NT2/D1 (cell line): ENCODE measurements around the gene PLCB1.

Experiments
- DNase-seq: peaks from one replicate; pipeline ENCODE4 v3.0.0-alpha.2; 2011; ENCODE audit warnings: low read depth, low spot score
- H3K27me3 ChIP-seq: 2 replicates; pipeline ENCODE4 v1.6.0; 2011; ENCODE audit warnings: mild to moderate bottlenecking; ENCODE audit not compliant: insufficient read length, insufficient read depth
- H3K36me3 ChIP-seq: 2 replicates; pipeline ENCODE4 v1.6.1; 2011; ENCODE audit warnings: mild to moderate bottlenecking, low read length, mixed read lengths; ENCODE audit not compliant: insufficient read depth, insufficient read length
- H3K4me1 ChIP-seq: 2 replicates; pipeline ENCODE4 v1.5.1; 2011; ENCODE audit not compliant: insufficient read depth, insufficient read length
- H3K4me3 ChIP-seq: 2 replicates; pipeline ENCODE4 v1.5.1; 2011; ENCODE audit warnings: low read depth; ENCODE audit not compliant: insufficient read length
- H3K9ac ChIP-seq: 2 replicates; pipeline ENCODE4 v1.6.0; 2011; ENCODE audit warnings: low read depth; ENCODE audit not compliant: insufficient read length
- H3K9me3 ChIP-seq: 2 replicates; pipeline ENCODE4 v1.5.1; 2011; ENCODE audit warnings: mild to moderate bottlenecking, low read length; ENCODE audit not compliant: insufficient read depth
- SUZ12 ChIP-seq: IDR thresholded peaks from 2 replicates; pipeline ENCODE4 v1.6.1; 2011; ENCODE audit not compliant: insufficient read length, insufficient read depth; ENCODE audit errors: extremely low read depth
- YY1 ChIP-seq: IDR thresholded peaks from 2 replicates; pipeline ENCODE4 v1.6.1; 2011; ENCODE audit not compliant: insufficient read length, insufficient read depth
- ZNF274 ChIP-seq: IDR thresholded peaks from 2 replicates; pipeline ENCODE4 v1.6.1; 2011; ENCODE audit warnings: mild to moderate bottlenecking, low read depth, low read length

Gene PLCB1

GRCh38 chr20:8853805-8854338, 721.8 kb downstream of the PLCB1 start:
- Histone ChIP-seq H3K27me3 (no peaks in the 10 kb centered on the region), H3K9me3 (no peaks in the 10 kb centered on the region; the same call in 1 of the 2 replicates), H3K4me3 (no peak overlapping the region), H3K4me1 (no peaks in the 10 kb centered on the region), H3K36me3 (no peaks in the 10 kb centered on the region), H3K9ac (no peak overlapping the region)
- TF ChIP-seq ZNF274 (no peak), YY1 (no peak), SUZ12 (no peak)
- peak; percentile 65 for DNase-seq

- Histone ChIP-seq H3K9me3 (no peaks in the 10 kb centered on the region; the same call in 1 of the 2 replicates), H3K4me3 (no peak overlapping the region), H3K36me3 (no peaks in the 10 kb centered on the region), H3K9ac (no peak overlapping the region), H3K4me1 (no peaks in the 10 kb centered on the region), H3K27me3 (no peaks in the 10 kb centered on the region)
- no peak for TF ChIP-seq YY1
- TF ChIP-seq ZNF274 = no peak
- no peak for TF ChIP-seq SUZ12
- DNase-seq = no peak
Observed at GRCh38 chr20:8854571-8854970, 722.5 kb downstream of the PLCB1 start.

- H3K27me3 ChIP-seq = no peaks in the 10 kb centered on the region
- no peaks in the 10 kb centered on the region for H3K4me1 ChIP-seq
- H3K9me3 ChIP-seq = no peaks in the 10 kb centered on the region; the same call in 1 of the 2 replicates
- DNase-seq = no peak
- H3K9ac ChIP-seq = no peak overlapping the region
- no peak overlapping the region for H3K4me3 ChIP-seq
- no peaks in the 10 kb centered on the region for H3K36me3 ChIP-seq
- TF ChIP-seq SUZ12 (no peak), YY1 (no peak), ZNF274 (no peak)
Observed at GRCh38 chr20:8855315-8855714, 723.2 kb downstream of the PLCB1 start.

GRCh38 chr20:8856668-8857067, 724.6 kb downstream of the PLCB1 start:
- Histone ChIP-seq H3K9ac (no peak overlapping the region), H3K9me3 (no peaks in the 10 kb centered on the region; the same call in 1 of the 2 replicates), H3K36me3 (no peaks in the 10 kb centered on the region), H3K4me3 (no peak overlapping the region), H3K27me3 (no peaks in the 10 kb centered on the region), H3K4me1 (no peaks in the 10 kb centered on the region)
- no peak for DNase-seq
- TF ChIP-seq SUZ12 (no peak), YY1 (no peak), ZNF274 (no peak)

GRCh38 chr20:8858181-8858787, 726.2 kb downstream of the PLCB1 start:
- TF ChIP-seq YY1 = no peak
- H3K9me3 ChIP-seq = no peaks in the 10 kb centered on the region; the same call in 1 of the 2 replicates
- no peak overlapping the region for H3K4me3 ChIP-seq
- no peak for DNase-seq
- H3K4me1 ChIP-seq = no peaks in the 10 kb centered on the region
- no peaks in the 10 kb centered on the region for H3K36me3 ChIP-seq
- H3K27me3 ChIP-seq = no peaks in the 10 kb centered on the region
- no peak overlapping the region for H3K9ac ChIP-seq

GRCh38 chr20:8860011-8860495, 728.0 kb downstream of the PLCB1 start:
- Histone ChIP-seq H3K27me3 (no peaks in the 10 kb centered on the region), H3K4me1 (no peaks in the 10 kb centered on the region), H3K36me3 (no peaks in the 10 kb centered on the region), H3K9ac (no peak overlapping the region), H3K4me3 (no peak overlapping the region), H3K9me3 (no peaks in the 10 kb centered on the region; the same call in 1 of the 2 replicates)
- TF ChIP-seq YY1 (no peak), ZNF274 (no peak), SUZ12 (no peak)
- DNase-seq = no peak

- TF ChIP-seq ZNF274 (no peak), YY1 (no peak), SUZ12 (no peak)
Observed at GRCh38 chr20:8862092-8862491, 730.0 kb downstream of the PLCB1 start.

GRCh38 chr20:8865636-8866035, 733.6 kb downstream of the PLCB1 start:
- Histone ChIP-seq H3K4me1 (no peaks in the 10 kb centered on the region), H3K9ac (no peak overlapping the region), H3K27me3 (no peaks in the 10 kb centered on the region), H3K9me3 (no peaks in the 10 kb centered on the region), H3K36me3 (no peaks in the 10 kb centered on the region), H3K4me3 (no peak overlapping the region)
- TF ChIP-seq YY1 = no peak
- TF ChIP-seq SUZ12 = no peak
- no peak for TF ChIP-seq ZNF274
- DNase-seq = no peak

More at GRCh38 chr20:8862092-8862491, 730.0 kb downstream of the PLCB1 start:
- DNase-seq = no peak
- H3K9ac ChIP-seq = no peak overlapping the region
- H3K4me1 ChIP-seq = no peaks in the 10 kb centered on the region
- no peak overlapping the region for H3K4me3 ChIP-seq
- H3K9me3 ChIP-seq = no peaks in the 10 kb centered on the region; the same call in 1 of the 2 replicates
- H3K36me3 ChIP-seq = no peaks in the 10 kb centered on the region
- no peaks in the 10 kb centered on the region for H3K27me3 ChIP-seq
